ENCODE results near the gene NUCB2.
"Not testable (repeated sequence)": the region's sequence is repeated elsewhere in the genome, so short reads cannot be mapped to it uniquely, and the experiment has no call there.

NUCB2 gene

GRCh38 chr11:17263769-17264168 is 12.8 kb upstream of the NUCB2 start:
- H3K9me3 ChIP-seq (ENCODE audit: insufficient read depth, low read depth, low read length), result no peaks in the 10 kb centered on the region
- H3K4me1 ChIP-seq (ENCODE audit: insufficient read depth, low read length, poor library complexity, severe bottlenecking), result peaks cover 9% of the 10 kb centered on the region
- no peak overlapping the region for H3K9ac ChIP-seq (ENCODE audit: low read depth, low read length, poor library complexity, severe bottlenecking)
- H3K27me3 ChIP-seq (ENCODE audit: insufficient read depth, low read length, poor library complexity, severe bottlenecking), result no peaks in the 10 kb centered on the region
- no peaks in the 10 kb centered on the region for H3K36me3 ChIP-seq (ENCODE audit: insufficient read depth, low read length)
- no peak for TF ChIP-seq EZH2phosphoT487 (IDR thresholded peaks at IDR 0.05; ENCODE audit: borderline replicate concordance)
- no peak overlapping the region for H3K4me2 ChIP-seq (ENCODE audit: low read depth, low read length, poor library complexity, severe bottlenecking)
- H4K20me1 ChIP-seq (ENCODE audit: insufficient read depth, low read length, poor library complexity, severe bottlenecking), result no peaks in the 10 kb centered on the region
- no peak overlapping the region for H3K4me3 ChIP-seq (ENCODE audit: low read length, poor library complexity, severe bottlenecking)
- H3F3A ChIP-seq (ENCODE audit: low read depth), result no peaks in the 10 kb centered on the region
- H3K9me2 ChIP-seq (replicated peaks; ENCODE audit: low read depth, low read length), result no peaks in the 10 kb centered on the region
- no peaks in the 10 kb centered on the region for H3K79me2 ChIP-seq (ENCODE audit: insufficient read depth, low read length)
- H2AFZ ChIP-seq (ENCODE audit: low read length), result no peak overlapping the region

- no peaks in the 10 kb centered on the region for H3K36me3 ChIP-seq (ENCODE audit: insufficient read depth, low read length)
- TF ChIP-seq CTCF (conservative IDR thresholded peaks at IDR 0.05; ENCODE audit: low read length) (no peak), EZH2phosphoT487 (IDR thresholded peaks at IDR 0.05; ENCODE audit: borderline replicate concordance) (no peak)
- no peaks in the 10 kb centered on the region for H3K79me2 ChIP-seq (ENCODE audit: insufficient read depth, low read length)
- H3K4me3 ChIP-seq (ENCODE audit: low read length, poor library complexity, severe bottlenecking), result no peak overlapping the region
- no peaks in the 10 kb centered on the region for H3F3A ChIP-seq (ENCODE audit: low read depth)
- H4K20me1 ChIP-seq (ENCODE audit: insufficient read depth, low read length, poor library complexity, severe bottlenecking), result no peaks in the 10 kb centered on the region
- no peaks in the 10 kb centered on the region for H3K27me3 ChIP-seq (ENCODE audit: insufficient read depth, low read length, poor library complexity, severe bottlenecking)
- H3K9me2 ChIP-seq (replicated peaks; ENCODE audit: low read depth, low read length), result no peaks in the 10 kb centered on the region
- H3K9ac ChIP-seq (ENCODE audit: low read depth, low read length, poor library complexity, severe bottlenecking), result no peak overlapping the region
- no peak overlapping the region for H2AFZ ChIP-seq (ENCODE audit: low read length)
- H3K4me2 ChIP-seq (ENCODE audit: low read depth, low read length, poor library complexity, severe bottlenecking), result no peak overlapping the region
- no peaks in the 10 kb centered on the region for H3K9me3 ChIP-seq (ENCODE audit: insufficient read depth, low read depth, low read length)
- H3K4me1 ChIP-seq (ENCODE audit: insufficient read depth, low read length, poor library complexity, severe bottlenecking), result peaks cover 12% of the 10 kb centered on the region
Measured at GRCh38 chr11:17266781-17267180, 9.8 kb upstream of the NUCB2 start.

- no peaks in the 10 kb centered on the region for H3K9me2 ChIP-seq (replicated peaks; ENCODE audit: low read depth, low read length)
- no peaks in the 10 kb centered on the region for H3K27me3 ChIP-seq (ENCODE audit: insufficient read depth, low read length, poor library complexity, severe bottlenecking)
- H3K4me2 ChIP-seq (ENCODE audit: low read depth, low read length, poor library complexity, severe bottlenecking), result no peak overlapping the region
- no peaks in the 10 kb centered on the region for H3K9me3 ChIP-seq (ENCODE audit: insufficient read depth, low read depth, low read length)
- H3K36me3 ChIP-seq (ENCODE audit: insufficient read depth, low read length), result no peaks in the 10 kb centered on the region
- no peaks in the 10 kb centered on the region for H3K79me2 ChIP-seq (ENCODE audit: insufficient read depth, low read length)
- H3K4me1 ChIP-seq (ENCODE audit: insufficient read depth, low read length, poor library complexity, severe bottlenecking), result peaks cover 12% of the 10 kb centered on the region
- H2AFZ ChIP-seq (ENCODE audit: low read length), result no peak overlapping the region
- no peak overlapping the region for H3K9ac ChIP-seq (ENCODE audit: low read depth, low read length, poor library complexity, severe bottlenecking)
- no peaks in the 10 kb centered on the region for H3F3A ChIP-seq (ENCODE audit: low read depth)
- TF ChIP-seq CTCF (conservative IDR thresholded peaks at IDR 0.05; ENCODE audit: low read length), result no peak
- TF ChIP-seq EZH2phosphoT487 (IDR thresholded peaks at IDR 0.05; ENCODE audit: borderline replicate concordance), result no peak
- H4K20me1 ChIP-seq (ENCODE audit: insufficient read depth, low read length, poor library complexity, severe bottlenecking), result no peaks in the 10 kb centered on the region
- no peak overlapping the region for H3K4me3 ChIP-seq (ENCODE audit: low read length, poor library complexity, severe bottlenecking)
Measured at GRCh38 chr11:17267576-17267975, 9.0 kb upstream of the NUCB2 start.

- not testable (repeated sequence) for H3K9me3 ChIP-seq (ENCODE audit: insufficient read depth, low read depth, low read length); H3K9ac ChIP-seq (ENCODE audit: low read depth, low read length, poor library complexity, severe bottlenecking); H3K36me3 ChIP-seq (ENCODE audit: insufficient read depth, low read length); H3K4me3 ChIP-seq (ENCODE audit: low read length, poor library complexity, severe bottlenecking); H3K79me2 ChIP-seq (ENCODE audit: insufficient read depth, low read length); H4K20me1 ChIP-seq (ENCODE audit: insufficient read depth, low read length, poor library complexity, severe bottlenecking); H3F3A ChIP-seq (ENCODE audit: low read depth); H2AFZ ChIP-seq (ENCODE audit: low read length); H3K27me3 ChIP-seq (ENCODE audit: insufficient read depth, low read length, poor library complexity, severe bottlenecking); H3K4me2 ChIP-seq (ENCODE audit: low read depth, low read length, poor library complexity, severe bottlenecking); H3K9me2 ChIP-seq (replicated peaks; ENCODE audit: low read depth, low read length)
- peaks cover 22% of the 10 kb centered on the region for H3K4me1 ChIP-seq (ENCODE audit: insufficient read depth, low read length, poor library complexity, severe bottlenecking)
Measured at GRCh38 chr11:17268500-17268899, 8.0 kb upstream of the NUCB2 start.

Data from Loucy (cell line).